ENCODE data around the gene RBM39.

GRCh38 chr20:35726842-35727711 lies 15.0 kb downstream of the RBM39 start:
- TF ChIP-seq CTCF (IDR thresholded peaks at IDR 0.05 in 4 of 5, conservative IDR thresholded peaks at IDR 0.05 in 1 of 5) (no peak), POLR2A (IDR thresholded peaks at IDR 0.05) (no peak)

Measured in gastrocnemius medialis (tissue), 4 donors.